H1 (cell line): ENCODE measurements around the gene LDLRAP1. TPM values are rescaled to one million over a fixed set of nuclear protein-coding genes. Genes with fewer than 3 reads are reported as not detected.

ENCODE experiments used
- CTCF ChIA-PET: fragments of 300-600 bp; sonication (Branson Sonifier 250); formaldehyde crosslinking; loops from one replicate; lab custom pipeline; 2021; ENCODE audit not compliant: partially characterized antibody; lab: Charles Lee
- POLR2A ChIA-PET: fragments of 300-600 bp; sonication (Branson Sonifier 250); formaldehyde crosslinking; loops from one replicate; lab custom pipeline; 2021; ENCODE audit warnings: inconsistent platforms; ENCODE audit not compliant: partially characterized antibody; lab: Charles Lee
- DNase-seq, 2 experiments: peaks; one replicate each; pipeline versions ENCODE4 v3.0.0 to v3.0.0-alpha.2; 2010 to 2022; ENCODE audit warnings: low spot score in 2 of 2, low read depth in 1 of 2, mixed read lengths in 1 of 2
- FAIRE-seq: peaks from 2 replicates; lab custom pipeline; 2011; peaks lifted over from hg19 to GRCh38; lab: Jason Lieb, UNC
- H2AFZ ChIP-seq: 2 replicates; pipeline ENCODE4 v1.8.1; 2012; ENCODE audit warnings: low read length, inconsistent platforms
- H2AK5ac ChIP-seq: 2 replicates; pipeline ENCODE4 v1.6.1; 2013; ENCODE audit warnings: low read depth, low read length
- H2BK120ac ChIP-seq: replicated peaks from 2 replicates; pipeline ENCODE3; 2013; ENCODE audit warnings: low read depth, low read length, inconsistent platforms
- H2BK12ac ChIP-seq: 2 replicates; pipeline ENCODE4 v1.6.1; 2013; ENCODE audit warnings: low read depth, low read length
- H2BK15ac ChIP-seq: 2 replicates; pipeline ENCODE4 v1.6.1; 2013; ENCODE audit warnings: low read length
- H2BK20ac ChIP-seq: 2 replicates; pipeline ENCODE4 v1.6.1; 2013; ENCODE audit warnings: low read length
- H2BK5ac ChIP-seq: 2 replicates; pipeline ENCODE4 v1.6.1; 2013; ENCODE audit warnings: low read depth, low read length
- H3K14ac ChIP-seq: 2 replicates; pipeline ENCODE4 v1.6.1; 2013; ENCODE audit warnings: inconsistent platforms; ENCODE audit not compliant: insufficient read length
- H3K18ac ChIP-seq: 2 replicates; pipeline ENCODE4 v1.6.1; 2013; ENCODE audit warnings: low read length; ENCODE audit errors: extremely low read depth
- H3K23ac ChIP-seq: 2 replicates; pipeline ENCODE4 v1.6.1; 2013; ENCODE audit warnings: inconsistent platforms; ENCODE audit not compliant: insufficient read length
- H3K23me2 ChIP-seq: 2 replicates; pipeline ENCODE4 v1.6.1; 2013; ENCODE audit warnings: low read depth, low read length
- H3K27ac ChIP-seq: 2 replicates; pipeline ENCODE4 v1.6.1; 2011; ENCODE audit warnings: low read depth, low read length, inconsistent platforms
- H3K27me3 ChIP-seq, 4 experiments: replicated peaks in 1 of 4; 1 replicate in 1 of 4; 2 replicates in 3 of 4; pipeline versions ENCODE4 v1.6.1 to v1.8.1; 2011 to 2013; ENCODE audit warnings: low read length in 3 of 4, mild to moderate bottlenecking in 3 of 4, inconsistent platforms in 2 of 4, mixed read lengths in 2 of 4, moderate library complexity in 1 of 4; ENCODE audit not compliant: control insufficient read depth in 3 of 4, insufficient read depth in 3 of 4; ENCODE audit errors: extremely low read depth in 1 of 4
- H3K36me3 ChIP-seq, 4 experiments: 2 replicates each; pipeline versions ENCODE4 v1.6.1 to v1.8.1; 2011 to 2013; ENCODE audit warnings: mild to moderate bottlenecking in 4 of 4, low read length in 3 of 4, moderate library complexity in 2 of 4, control low read depth in 1 of 4, inconsistent platforms in 1 of 4; ENCODE audit not compliant: insufficient read depth in 4 of 4, control insufficient read depth in 2 of 4
- H3K4ac ChIP-seq: replicated peaks from 2 replicates; pipeline ENCODE3; 2013; ENCODE audit warnings: low read length, low read depth, mixed read lengths, inconsistent platforms; ENCODE audit not compliant: insufficient read length
- H3K4me1 ChIP-seq, 4 experiments: replicated peaks in 1 of 4; 1 replicate in 1 of 4; 2 replicates in 3 of 4; pipeline versions ENCODE4 v1.6.1 to v1.8.1; 2011 to 2013; ENCODE audit warnings: low read length in 3 of 4, inconsistent platforms in 2 of 4, mixed read lengths in 1 of 4; ENCODE audit not compliant: insufficient read depth in 4 of 4, control insufficient read depth in 3 of 4
- H3K4me2 ChIP-seq, 2 experiments: 2 replicates each; pipeline versions ENCODE4 v1.6.1 to v1.8.1; 2011 to 2013; ENCODE audit warnings: low read depth in 2 of 2, low read length in 2 of 2, control low read depth in 1 of 2, inconsistent platforms in 1 of 2, mild to moderate bottlenecking in 1 of 2; ENCODE audit not compliant: insufficient read depth in 1 of 2
- H3K4me3 ChIP-seq, 4 experiments: fragments of 200-600, 300-600 bp in 1 of 4; sonication (generic), shearing (Covaris generic), sonication (Bioruptor Twin) in 1 of 4; 2 replicates each; pipeline versions ENCODE4 v1.5.1 to v1.8.1; 2011 to 2016; ENCODE audit warnings: low read length in 4 of 4, low read depth in 3 of 4, control low read depth in 2 of 4, inconsistent platforms in 2 of 4, mild to moderate bottlenecking in 2 of 4, mixed read lengths in 1 of 4, moderate library complexity in 1 of 4; ENCODE audit not compliant: insufficient read depth in 2 of 4; ENCODE audit errors: extremely low read depth in 1 of 4
- H3K56ac ChIP-seq: replicated peaks from 2 replicates; pipeline ENCODE3; 2013; ENCODE audit warnings: low read depth, mild to moderate bottlenecking, mixed read lengths, low read length, inconsistent platforms; ENCODE audit not compliant: insufficient read length
- H3K79me1 ChIP-seq: 2 replicates; pipeline ENCODE4 v1.6.1; 2013; ENCODE audit warnings: low read depth, low read length, control low read depth
- H3K79me2 ChIP-seq, 2 experiments: 2 replicates each; pipeline versions ENCODE4 v1.6.1 to v1.8.1; 2012 to 2013; ENCODE audit warnings: low read length in 2 of 2, mild to moderate bottlenecking in 2 of 2, inconsistent platforms in 1 of 2; ENCODE audit not compliant: insufficient read depth in 2 of 2, control insufficient read depth in 1 of 2
- H3K9ac ChIP-seq, 4 experiments: replicated peaks in 1 of 4; 1 replicate in 1 of 4; 2 replicates in 3 of 4; pipeline versions ENCODE4 v1.6.1 to v1.8.1; 2011 to 2013; ENCODE audit warnings: low read depth in 3 of 4, low read length in 3 of 4, control low read depth in 2 of 4, mild to moderate bottlenecking in 2 of 4, moderate library complexity in 2 of 4, inconsistent platforms in 1 of 4; ENCODE audit errors: extremely low read depth in 1 of 4
- H3K9me3 ChIP-seq, 2 experiments: 2 replicates each; pipeline versions ENCODE4 v1.6.1 to v1.8.1; 2012 to 2013; ENCODE audit warnings: mild to moderate bottlenecking in 2 of 2, moderate library complexity in 2 of 2, control low read depth in 1 of 2, inconsistent platforms in 1 of 2, low read depth in 1 of 2, low read length in 1 of 2, mixed read lengths in 1 of 2; ENCODE audit not compliant: insufficient read depth in 2 of 2
- H4K20me1 ChIP-seq, 2 experiments: replicated peaks in 1 of 2; 2 replicates each; pipeline versions ENCODE3 to v1.8.1; 2011 to 2013; ENCODE audit warnings: inconsistent platforms in 2 of 2, low read length in 2 of 2, mild to moderate bottlenecking in 1 of 2; ENCODE audit not compliant: insufficient read depth in 2 of 2, control insufficient read depth in 1 of 2
- H4K5ac ChIP-seq: 2 replicates; pipeline ENCODE4 v1.6.1; 2013; ENCODE audit warnings: low read length, low read depth, mixed read lengths, inconsistent platforms; ENCODE audit not compliant: insufficient read length
- H4K8ac ChIP-seq: 2 replicates; pipeline ENCODE4 v1.8.0; 2013; ENCODE audit warnings: mild to moderate bottlenecking, moderate library complexity, low read length, inconsistent platforms; ENCODE audit not compliant: insufficient read depth; ENCODE audit errors: extremely low read depth
- H4K91ac ChIP-seq: replicated peaks from 2 replicates; pipeline ENCODE3; 2013; ENCODE audit warnings: low read length, mixed read lengths, inconsistent platforms; ENCODE audit not compliant: insufficient read length
- BACH1 ChIP-seq: IDR thresholded peaks from 2 replicates; pipeline ENCODE4 v1.6.1; 2012; ENCODE audit warnings: low read length, improper control_type of control experiment
- CHD1 ChIP-seq: IDR thresholded peaks from 2 replicates; pipeline ENCODE4 v1.6.1; 2012; ENCODE audit warnings: low read depth, low read length, improper control_type of control experiment
- CTBP2 ChIP-seq: IDR thresholded peaks from 2 replicates; pipeline ENCODE4 v1.7.0; 2011; ENCODE audit warnings: borderline replicate concordance, mild to moderate bottlenecking, moderate library complexity, mixed read lengths, low read length; ENCODE audit not compliant: insufficient read depth, insufficient read length
- SP4 ChIP-seq: IDR thresholded peaks from 2 replicates; pipeline ENCODE4 v1.6.1; 2012; ENCODE audit warnings: low read length, inconsistent platforms
- SUZ12 ChIP-seq: fragments of 200-600 bp; sonication (generic); IDR thresholded peaks from 2 replicates; pipeline ENCODE4 v1.6.1; 2012; ENCODE audit warnings: mild to moderate bottlenecking, inconsistent platforms, low read length, moderate library complexity, mixed read lengths
- WGBS, 2 experiments: shearing (Covaris generic) in 1 of 2; methylation state at CpG; one replicate each; pipeline versions ENCODE4 v1.1.6 to v1.1.7; 2013 to 2015; ENCODE audit warnings: low lambda C conversion rate in 2 of 2, mixed read lengths in 2 of 2, inconsistent platforms in 1 of 2, low coverage in 1 of 2, missing lambda C conversion rate in 1 of 2; ENCODE audit not compliant: insufficient replicate concordance in 2 of 2, insufficient coverage in 1 of 2, insufficient read length in 1 of 2; ENCODE audit errors: extremely low coverage in 1 of 2, missing lambda C conversion rate in 1 of 2; 5-methylcytosine and 5-hydroxymethylcytosine counted together
- polyA plus RNA-seq, 7 experiments: library from polyadenylated mRNA; depleted of rRNA in 3 of 7; stranded (reverse) in 5 of 7; unstranded in 2 of 7; fragments of >200 nt in 5 of 7; fragments of 200-250 nt in 2 of 7; gene quantifications; 1 replicate in 5 of 7; 2 replicates in 1 of 7; 4 replicates in 1 of 7; pipeline versions ENCODE4 v1.2.1 to v1.2.3, GENCODE V29; 2011 to 2013; ENCODE audit warnings: missing spikeins in 2 of 7, mixed read lengths in 2 of 7
- total RNA-seq: library from RNA; stranded (reverse); fragmentation: NEBNext Ultra II Directional; extraction: Animal tissue kit (Norgen Biotek cat#: 25700); gene quantifications from 2 replicates; pipeline ENCODE4 v1.2.1, GENCODE V29; 2021

LDLRAP1 gene
- total and polyA plus RNA-seq, 2 of the 8 experiments (the other 6 are each of a cell fraction or from before 2014, with no cell fraction given), result 12.8 to 13.2 TPM

GRCh38 chr1:25536124-25536523, 7.3 kb upstream of the LDLRAP1 start:
- H3K18ac ChIP-seq, result no peak overlapping the region
- no peak overlapping the region for H2BK12ac ChIP-seq
- no peaks in the 10 kb centered on the region for H3K36me3 ChIP-seq
- H3K4me3 ChIP-seq, result no peak overlapping the region
- DNase-seq (no peak), FAIRE-seq (no peak)
- no peak overlapping the region for H2BK120ac ChIP-seq
- no peak overlapping the region for H2AK5ac ChIP-seq
- no peaks in the 10 kb centered on the region for H4K20me1 ChIP-seq
- H3K23ac ChIP-seq, result no peak overlapping the region
- H3K27ac ChIP-seq, result no peak overlapping the region
- no peak overlapping the region for H3K9ac ChIP-seq
- H3K4ac ChIP-seq, result no peak overlapping the region
- no peaks in the 10 kb centered on the region for H3K23me2 ChIP-seq
- no peak overlapping the region for H3K14ac ChIP-seq
- H3K9me3 ChIP-seq, result no peaks in the 10 kb centered on the region
- H4K5ac ChIP-seq, result no peak overlapping the region
- H3K79me2 ChIP-seq, result no peaks in the 10 kb centered on the region
- TF ChIP-seq CHD1 (no peak), SP4 (no peak), BACH1 (no peak), CTBP2 (no peak), SUZ12 (no peak)
- H3K56ac ChIP-seq, result no peak overlapping the region
- no peak overlapping the region for H2AFZ ChIP-seq
- H3K4me2 ChIP-seq, result no peak overlapping the region
- H3K79me1 ChIP-seq, result no peaks in the 10 kb centered on the region; the same call in 1 of the 2 replicates
- peak overlapping the region; percentile 54; the same call in 1 of the 2 replicates for H2BK15ac ChIP-seq
- H2BK5ac ChIP-seq, result no peak overlapping the region
- POLR2A ChIA-PET, result no interaction called here
- 93% methylated on average over 3 of the region's 3 CpGs; no CpG with 5 or more reads in 1 of the 2 experiments for WGBS, 2 experiments
- no peaks in the 10 kb centered on the region; a peak in 1 of 7 replicates for H3K27me3 ChIP-seq
- no peak overlapping the region for H4K8ac ChIP-seq
- no peak overlapping the region for H4K91ac ChIP-seq
- CTCF ChIA-PET, result interaction anchor here (1.3 to 5.9 kb wide), 4 partner anchors 17 to 275 kb away, joined by 3 to 28 read pairs (median 5); no protein-coding TSS in a partner anchor
- no peak overlapping the region for H2BK20ac ChIP-seq
- peaks cover 0 to 9% (median 4%) of the 10 kb centered on the region in 4 experiments; a peak in 5 of 7 replicates for H3K4me1 ChIP-seq
